Stimulated activated naive CD8-positive, alpha-beta T cell treated with anti-CD3 and anti-CD28 coated beads, Interleukin-15, Interleukin-2, amounts not matched to agents 100 U/mL and 50 U/mL, for 24 hours (primary cell): ENCODE data around the gene LAMA5.

Source experiments
- ATAC-seq: fragments of 150-1000 bp; cut with Tn5 transposase; one replicate; pipeline ENCODE4 v1.10.0; 2021
- DNase-seq: peaks from one replicate; pipeline ENCODE4 v3.0.0; 2021

The LAMA5 gene

GRCh38 chr20:62289131-62289530, 78.0 kb downstream of the LAMA5 start:
- DNase-seq, result no peak
- ATAC-seq, result no peak

GRCh38 chr20:62288535-62289105, 78.5 kb downstream of the LAMA5 start:
- no peak for DNase-seq
- no peak for ATAC-seq

DNA sequence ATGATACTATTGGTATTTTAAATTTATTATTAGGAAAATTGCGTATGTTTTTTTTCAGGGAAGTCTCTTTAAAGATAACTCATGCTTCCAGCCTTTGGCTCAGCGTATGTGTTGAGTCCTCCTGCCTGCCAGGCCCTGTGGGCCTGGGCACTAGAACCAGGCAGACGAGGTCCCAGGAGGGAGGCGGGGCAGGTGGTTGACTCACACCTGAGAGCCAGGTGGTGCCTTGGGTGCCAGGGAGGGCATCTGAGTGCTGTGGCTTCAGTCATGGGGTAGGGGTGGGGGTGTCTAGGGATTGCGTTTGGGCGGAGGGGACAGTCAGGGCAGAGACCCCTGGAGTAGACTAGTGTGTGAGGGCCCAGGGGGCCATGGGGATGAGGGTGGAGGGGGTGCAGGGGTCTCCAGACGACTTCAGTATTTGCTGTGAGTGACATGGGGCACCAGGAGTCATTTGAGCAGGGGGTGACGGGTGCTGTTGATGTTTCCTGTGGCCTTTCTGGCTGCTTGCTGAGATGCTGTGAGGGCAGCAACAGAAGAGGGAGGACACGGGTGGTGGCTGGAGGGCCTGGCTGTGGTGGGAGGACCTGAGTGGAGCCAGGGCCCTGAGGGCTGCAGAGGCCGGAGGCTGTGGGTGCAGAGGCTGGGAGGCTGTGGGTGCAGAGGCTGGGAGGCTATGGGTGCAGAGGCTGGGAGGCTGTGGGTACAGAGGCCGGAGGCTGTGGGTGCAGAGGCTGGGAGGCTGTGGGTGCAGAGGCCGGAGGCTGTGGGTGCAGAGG, 79.2 kb downstream of the LAMA5 start:
- ATAC-seq (no peak), DNase-seq (no peak)

GRCh38 chr20:62287129-62287528, 80.0 kb downstream of the LAMA5 start:
- no peak for DNase-seq
- no peak for ATAC-seq

GRCh38 chr20:62286493-62287064, 80.5 kb downstream of the LAMA5 start:
- DNase-seq (no peak), ATAC-seq (no peak)

DNA sequence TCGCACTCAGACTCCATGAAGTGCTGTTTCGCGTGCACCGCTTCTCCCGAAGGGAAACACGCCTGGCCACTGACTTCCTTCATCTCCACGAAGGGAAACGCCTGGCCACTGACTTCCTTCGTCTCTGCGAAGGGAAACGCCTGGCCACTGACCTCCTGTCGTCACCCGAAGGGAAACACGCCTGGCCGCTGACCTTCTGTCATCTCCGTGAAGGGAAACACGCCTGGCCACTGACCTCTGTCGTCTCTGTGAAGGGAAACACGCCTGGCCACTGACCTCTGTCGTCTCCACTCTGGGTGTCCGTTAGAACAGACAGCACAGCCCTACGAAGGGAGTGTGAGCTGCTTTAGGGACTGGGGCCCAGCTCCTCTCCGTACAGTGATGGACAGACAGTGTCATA, 81.4 kb downstream of the LAMA5 start:
- DNase-seq, result no peak
- no peak for ATAC-seq

DNA sequence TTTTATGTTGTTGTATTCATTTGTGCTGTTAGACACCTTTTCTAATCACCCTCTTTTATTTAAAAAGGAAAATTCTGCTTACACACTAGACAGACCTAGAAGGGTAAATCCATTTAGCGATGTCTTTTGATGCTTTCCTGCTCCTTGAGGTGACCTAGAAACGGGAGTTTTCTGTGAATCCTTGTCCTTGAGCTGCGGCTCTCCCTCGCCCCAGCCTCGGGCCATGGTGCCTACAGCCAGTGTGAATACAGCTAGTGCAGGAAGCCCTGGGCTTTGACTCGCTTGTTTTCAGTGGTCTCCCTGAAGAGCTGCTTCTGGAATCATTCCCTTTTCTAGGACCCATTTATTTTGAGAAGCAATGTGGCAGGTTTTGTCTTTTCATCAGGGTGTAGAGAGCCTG, 82.0 kb downstream of the LAMA5 start:
- no peak for DNase-seq
- no peak for ATAC-seq

GRCh38 chr20:62284448-62284847, 82.7 kb downstream of the LAMA5 start:
- DNase-seq, result no peak
- no peak for ATAC-seq

DNA sequence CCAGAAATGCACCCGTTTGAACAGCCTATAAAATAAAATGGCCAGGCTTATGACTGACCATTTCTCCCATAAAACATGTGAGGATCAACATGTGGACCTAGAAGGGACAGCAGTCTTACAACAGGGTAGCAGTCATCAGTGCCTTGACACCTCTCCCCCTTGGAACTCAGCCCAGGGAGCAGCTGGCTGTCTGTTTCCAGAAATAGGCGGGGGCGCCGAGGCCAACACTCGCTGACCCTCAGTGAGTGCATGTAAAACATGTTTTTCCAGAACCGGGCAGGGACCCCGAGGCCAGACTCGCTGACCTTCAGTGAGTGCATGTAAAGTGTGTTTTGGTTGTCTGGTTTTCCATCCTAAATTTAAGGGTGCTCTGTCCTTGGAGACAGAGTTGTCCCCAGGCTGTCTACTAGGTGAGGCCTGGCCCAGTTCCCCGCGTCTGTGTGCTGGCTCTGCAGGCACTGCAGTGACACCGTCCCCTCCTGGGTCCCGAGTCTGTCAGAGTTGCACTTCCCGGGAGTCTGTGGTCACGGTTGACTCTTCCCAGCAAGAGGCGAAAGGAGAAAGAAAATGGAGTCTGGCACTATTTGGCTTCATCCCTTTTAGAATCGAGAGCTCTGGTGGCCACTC, 84.1 kb downstream of the LAMA5 start:
- no peak for DNase-seq
- ATAC-seq, result no peak

DNA sequence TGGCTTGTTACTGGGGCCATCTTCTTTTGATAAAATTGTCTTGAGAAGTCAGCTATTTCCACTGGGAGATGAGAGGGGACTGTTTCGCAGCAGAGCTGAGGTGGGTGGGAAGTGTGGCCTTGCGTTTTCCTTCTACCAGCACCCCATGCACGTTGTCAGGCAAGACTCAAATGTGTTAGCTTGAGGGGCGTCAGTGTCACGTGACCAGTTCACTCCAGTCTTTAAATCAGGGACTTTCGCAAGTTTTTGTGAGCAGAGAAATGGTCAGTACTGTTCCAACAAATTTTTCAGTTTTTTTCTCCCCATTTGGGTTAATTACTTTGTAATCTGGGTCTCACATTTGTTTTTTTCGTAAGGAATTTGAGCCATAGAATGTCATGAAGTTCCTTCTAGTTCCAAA, 85.0 kb downstream of the LAMA5 start:
- DNase-seq, result no peak
- ATAC-seq, result no peak

- ATAC-seq (no peak), DNase-seq (no peak)
Observed at GRCh38 chr20:62281161-62281933, 85.8 kb downstream of the LAMA5 start.

GRCh38 chr20:62280303-62280702, 86.8 kb downstream of the LAMA5 start:
- ATAC-seq, result no peak
- no peak for DNase-seq

DNA sequence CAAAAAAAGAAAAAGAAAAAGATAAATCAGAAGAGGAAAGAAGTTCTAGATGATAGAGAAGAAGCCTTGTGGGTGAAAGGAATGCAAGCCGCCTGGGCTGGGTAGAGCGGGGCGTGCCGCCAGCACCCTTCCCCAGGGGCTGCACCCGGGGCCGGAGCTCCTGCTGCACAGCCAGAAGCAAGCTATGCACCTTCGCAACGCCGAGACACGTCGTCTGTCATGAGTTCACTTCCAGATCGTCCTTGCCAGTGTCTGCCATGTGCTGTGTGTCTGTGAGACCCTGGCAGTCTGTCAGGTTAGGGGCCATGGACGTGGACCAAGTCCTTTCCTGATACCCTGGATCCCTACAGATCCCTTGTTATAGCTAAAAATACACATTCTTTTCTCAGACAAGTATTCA, 89.9 kb downstream of the LAMA5 start:
- no peak for DNase-seq
- ATAC-seq, result no peak

GRCh38 chr20:62276439-62276838, 90.7 kb downstream of the LAMA5 start:
- ATAC-seq (no peak), DNase-seq (no peak)

DNA sequence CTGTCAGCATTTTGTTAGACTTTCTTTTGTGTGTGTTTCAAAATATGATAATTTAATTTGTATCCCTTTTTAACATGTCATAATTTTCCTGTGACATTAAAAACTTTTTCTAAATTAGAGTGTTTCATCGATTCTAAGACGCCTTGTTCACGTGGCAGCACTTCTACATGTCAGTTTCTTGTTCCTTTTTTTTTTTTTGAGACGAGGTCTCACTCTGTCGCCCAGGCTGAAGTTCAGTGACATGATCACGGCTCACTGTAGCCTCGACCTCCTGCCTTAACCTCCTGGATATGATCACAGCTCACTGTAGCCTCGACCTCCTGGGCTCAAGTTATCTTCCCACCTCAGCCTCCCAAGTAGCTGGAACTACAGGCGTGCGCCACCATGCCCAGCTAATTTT, 91.9 kb downstream of the LAMA5 start:
- ATAC-seq (no peak), DNase-seq (no peak)

GRCh38 chr20:62274332-62274950, 92.7 kb downstream of the LAMA5 start:
- no peak for ATAC-seq
- no peak for DNase-seq

- ATAC-seq (no peak), DNase-seq (no peak)
Observed at GRCh38 chr20:62273416-62273815, 93.7 kb downstream of the LAMA5 start.

DNA sequence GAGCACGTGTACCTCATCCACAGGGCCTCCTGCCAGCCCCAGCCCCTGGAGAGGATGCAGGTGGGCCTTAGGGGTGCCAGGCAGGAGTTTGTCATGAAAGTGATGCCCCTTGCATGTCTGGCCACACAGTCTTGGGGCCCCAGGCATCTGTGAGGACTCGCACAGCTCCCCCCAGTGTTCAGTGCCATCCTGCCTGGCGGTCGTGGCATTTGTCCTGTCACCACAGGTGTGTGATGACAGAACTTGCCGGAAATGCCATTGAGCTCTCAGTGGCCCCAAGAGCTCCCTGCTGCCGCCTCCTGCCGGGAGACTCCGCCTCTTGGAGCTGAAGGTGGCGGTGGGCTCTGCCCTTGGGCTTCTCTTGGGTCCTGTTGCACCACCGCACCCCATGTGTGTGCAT, 94.9 kb downstream of the LAMA5 start:
- ATAC-seq, result no peak

GRCh38 chr20:62269871-62270270, 97.2 kb downstream of the LAMA5 start:
- DNase-seq (no peak), ATAC-seq (no peak)

More for the DNA sequence above, 94.9 kb downstream of the LAMA5 start:
- DNase-seq, result no peak

GRCh38 chr20:62269378-62269777, 97.7 kb downstream of the LAMA5 start:
- no peak for ATAC-seq
- no peak for DNase-seq

DNA sequence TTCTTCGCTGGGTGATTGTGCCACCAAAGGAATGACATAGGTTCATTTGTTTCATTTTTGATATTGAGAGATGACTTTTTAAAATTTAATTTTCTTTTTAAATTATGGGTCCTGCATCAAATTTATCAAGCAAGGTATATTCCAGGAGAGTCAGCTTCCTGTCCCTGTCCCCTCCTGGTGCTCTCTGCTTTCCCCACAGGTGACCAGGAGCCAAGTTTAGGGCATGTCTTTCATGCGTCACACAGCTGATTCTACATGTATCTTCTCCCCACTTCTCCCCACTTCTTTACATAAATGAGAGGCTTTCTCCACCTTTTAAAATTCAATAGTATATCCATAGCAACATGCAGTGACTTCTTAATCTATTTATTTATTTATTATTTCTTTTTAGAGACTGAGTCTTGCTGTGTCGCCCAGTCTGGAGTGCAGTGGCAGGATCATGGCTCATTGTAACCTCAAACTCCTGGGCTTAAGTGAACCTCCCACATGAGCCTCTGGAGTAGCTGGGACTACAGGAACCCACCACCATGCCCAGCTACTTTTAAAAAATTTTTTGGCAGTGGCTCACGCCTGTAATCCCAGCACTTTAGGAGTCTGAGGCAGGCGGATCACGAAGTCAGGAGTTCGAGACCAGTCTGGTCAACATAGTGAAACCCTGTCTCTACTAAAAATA, 98.7 kb downstream of the LAMA5 start:
- no peak for ATAC-seq

GRCh38 chr20:62267543-62267942, 99.6 kb downstream of the LAMA5 start:
- ATAC-seq (no peak), DNase-seq (no peak)

More for the DNA sequence above, 98.7 kb downstream of the LAMA5 start:
- no peak for DNase-seq
